DOHH2 (cell line): ENCODE data around the gene IFT122.
"Not testable (repeated sequence)": the region's sequence is repeated elsewhere in the genome, so short reads cannot be mapped to it uniquely, and the experiment has no call there.

Experiments
- H3F3A ChIP-seq: fragments of 200-600 bp; sonication (generic), shearing (Covaris generic); 2 replicates; pipeline ENCODE4 v1.6.0; 2016; ENCODE audit warnings: antibody characterized with exemption, mild to moderate bottlenecking; ENCODE audit not compliant: control insufficient read depth, insufficient read depth
- H3K27ac ChIP-seq: fragments of 200-600 bp; sonication (generic); 2 replicates; pipeline ENCODE4 v1.5.1; 2014; ENCODE audit warnings: low read depth, mild to moderate bottlenecking, low read length, moderate library complexity
- H3K27me3 ChIP-seq: fragments of 200-600 bp; sonication (generic); 2 replicates; pipeline ENCODE4 v1.6.1; 2014; ENCODE audit warnings: mild to moderate bottlenecking, low read length, mixed read lengths; ENCODE audit not compliant: control insufficient read depth
- H3K36me3 ChIP-seq: fragments of 200-600 bp; sonication (generic); 2 replicates; pipeline ENCODE4 v1.6.1; 2014; ENCODE audit warnings: mild to moderate bottlenecking, low read length, moderate library complexity, mixed read lengths; ENCODE audit not compliant: control insufficient read depth
- H3K4me1 ChIP-seq: fragments of 200-600 bp; sonication (generic); 2 replicates; pipeline ENCODE4 v1.6.1; 2014; ENCODE audit warnings: mild to moderate bottlenecking, low read length, mixed read lengths; ENCODE audit not compliant: control insufficient read depth
- H3K4me2 ChIP-seq: fragments of 200-600 bp; sonication (generic); 2 replicates; pipeline ENCODE4 v1.6.0; 2014; ENCODE audit warnings: mild to moderate bottlenecking, low read length, moderate library complexity
- H3K4me3 ChIP-seq: fragments of 200-600 bp; sonication (generic); 2 replicates; pipeline ENCODE4 v1.5.1; 2014; ENCODE audit warnings: mild to moderate bottlenecking, low read length, mixed read lengths
- H3K79me2 ChIP-seq: fragments of 200-600 bp; sonication (generic); 2 replicates; pipeline ENCODE4 v1.6.1; 2014; ENCODE audit warnings: mild to moderate bottlenecking, low read length, mixed read lengths; ENCODE audit not compliant: control insufficient read depth
- H3K9me2 ChIP-seq: fragments of 200-600 bp; sonication (generic); replicated peaks from 2 replicates; pipeline ENCODE4 v1.6.1; 2014; ENCODE audit warnings: mild to moderate bottlenecking, low read length, mixed read lengths; ENCODE audit not compliant: control insufficient read depth
- H3K9me3 ChIP-seq: fragments of 200-600 bp; sonication (generic); 2 replicates; pipeline ENCODE4 v1.6.1; 2014; ENCODE audit warnings: antibody characterized with exemption, low read length, mixed read lengths; ENCODE audit not compliant: control insufficient read depth, insufficient read depth
- H4K20me1 ChIP-seq: fragments of 200-600 bp; sonication (generic); 2 replicates; pipeline ENCODE4 v1.6.0; 2014; ENCODE audit warnings: low read depth, mild to moderate bottlenecking, antibody characterized with exemption, low read length, moderate library complexity; ENCODE audit not compliant: control insufficient read depth, insufficient read depth
- EZH2phosphoT487 ChIP-seq: fragments of 200-600 bp; sonication (generic); IDR thresholded peaks from 2 replicates; pipeline ENCODE4 v1.6.1; 2017; ENCODE audit warnings: borderline replicate concordance, mild to moderate bottlenecking, antibody characterized with exemption, low read length, moderate library complexity, mixed read lengths
- TF ChIP-seq, protein P1 (sequence below): fragments of 200-600 bp; sonication (generic); IDR thresholded peaks from one replicate; pipeline ENCODE4 v1.5.1; 2014; ENCODE audit warnings: antibody characterized with exemption, mild to moderate bottlenecking, low read depth, low read length; ENCODE audit not compliant: poor library complexity, severe bottlenecking

The IFT122 gene

DNA sequence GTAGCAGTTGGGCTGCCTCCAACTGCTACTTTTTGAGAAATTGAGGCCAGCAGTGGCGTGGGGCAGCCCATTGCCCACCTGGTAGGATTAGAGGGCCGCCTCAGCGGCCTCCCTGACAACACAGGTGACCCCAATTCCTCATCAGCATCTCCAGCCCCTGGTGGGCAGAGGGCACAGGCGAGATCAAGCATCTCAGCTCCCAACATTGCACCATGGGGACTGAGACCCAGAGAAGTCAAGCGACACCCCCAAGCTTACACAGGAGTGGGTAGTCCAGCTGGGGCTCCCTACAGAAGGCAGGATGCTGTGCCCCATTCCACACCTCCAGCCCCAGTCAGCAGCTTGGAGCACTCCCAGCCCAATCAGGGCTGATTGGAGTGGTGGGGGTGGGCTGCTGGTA lies 102.7 kb downstream of the IFT122 start:
- Histone ChIP-seq H3K4me3 (no peak overlapping the region), H3K79me2 (no peaks in the 10 kb centered on the region), H3K9me2 (no peaks in the 10 kb centered on the region)

DNA sequence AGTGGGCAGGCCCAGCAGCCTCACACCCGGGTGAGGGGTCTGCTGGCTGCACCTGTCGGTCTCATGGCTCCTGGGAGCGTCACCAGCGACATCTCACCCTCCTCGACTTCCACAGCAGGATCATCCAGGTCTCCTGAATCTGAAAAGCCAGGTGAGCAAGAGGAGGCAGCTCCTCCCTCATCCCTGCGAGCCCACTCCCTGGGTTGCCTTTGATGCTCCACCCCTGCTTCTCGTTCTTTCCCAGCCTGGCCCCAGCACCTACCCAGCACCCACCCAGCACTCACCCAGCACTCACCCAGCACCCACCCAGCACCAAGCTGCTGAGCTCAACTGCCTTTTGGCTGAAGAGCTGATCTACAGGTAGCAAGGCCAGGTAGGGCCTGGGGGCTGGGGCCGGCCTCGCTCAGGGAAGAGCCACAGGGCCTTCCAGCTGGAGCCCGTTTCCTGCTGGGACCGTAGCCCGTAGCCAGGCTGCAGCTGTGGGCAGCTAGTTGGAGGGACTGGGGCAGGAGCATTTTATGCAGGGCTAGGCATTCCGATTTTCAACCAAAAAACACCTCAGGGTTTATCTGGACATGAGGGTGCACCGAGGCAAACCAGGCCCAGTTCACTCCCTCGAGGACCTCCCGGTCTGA lies 103.2 kb downstream of the IFT122 start, which contains the start of gene H1-8:
H1-8 (plus strand) TSS at position 20 of the 635 bp plus-strand sequence; CDS start at position 64, 44 bp downstream.
- no peaks in the 10 kb centered on the region for H3K79me2 ChIP-seq
- H3K4me2 ChIP-seq: no peak within 1 kb of the TSS
- H3K27me3 ChIP-seq: no peaks in the 10 kb centered on the region
- TF ChIP-seq EZH2phosphoT487: no peak
- TF ChIP-seq, protein P1, sequence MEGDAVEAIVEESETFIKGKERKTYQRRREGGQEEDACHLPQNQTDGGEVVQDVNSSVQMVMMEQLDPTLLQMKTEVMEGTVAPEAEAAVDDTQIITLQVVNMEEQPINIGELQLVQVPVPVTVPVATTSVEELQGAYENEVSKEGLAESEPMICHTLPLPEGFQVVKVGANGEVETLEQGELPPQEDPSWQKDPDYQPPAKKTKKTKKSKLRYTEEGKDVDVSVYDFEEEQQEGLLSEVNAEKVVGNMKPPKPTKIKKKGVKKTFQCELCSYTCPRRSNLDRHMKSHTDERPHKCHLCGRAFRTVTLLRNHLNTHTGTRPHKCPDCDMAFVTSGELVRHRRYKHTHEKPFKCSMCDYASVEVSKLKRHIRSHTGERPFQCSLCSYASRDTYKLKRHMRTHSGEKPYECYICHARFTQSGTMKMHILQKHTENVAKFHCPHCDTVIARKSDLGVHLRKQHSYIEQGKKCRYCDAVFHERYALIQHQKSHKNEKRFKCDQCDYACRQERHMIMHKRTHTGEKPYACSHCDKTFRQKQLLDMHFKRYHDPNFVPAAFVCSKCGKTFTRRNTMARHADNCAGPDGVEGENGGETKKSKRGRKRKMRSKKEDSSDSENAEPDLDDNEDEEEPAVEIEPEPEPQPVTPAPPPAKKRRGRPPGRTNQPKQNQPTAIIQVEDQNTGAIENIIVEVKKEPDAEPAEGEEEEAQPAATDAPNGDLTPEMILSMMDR: no peak
- H3K36me3 ChIP-seq: no peaks in the 10 kb centered on the region
- H3K9me2 ChIP-seq: no peaks in the 10 kb centered on the region
- no peaks in the 10 kb centered on the region for H4K20me1 ChIP-seq
- H3K4me1 ChIP-seq: no peaks in the 10 kb centered on the region
- no peak within 1 kb of the TSS for H3K27ac ChIP-seq
- H3K4me3 ChIP-seq: no peak within 1 kb of the TSS
- H3K9me3 ChIP-seq: no peaks in the 10 kb centered on the region
- H3F3A ChIP-seq: no peaks in the 10 kb centered on the region

More for the DNA sequence above, 102.7 kb downstream of the IFT122 start:
- TF ChIP-seq EZH2phosphoT487: no peak
- TF ChIP-seq, protein P1: no peak
- Histone ChIP-seq H3K4me1 (no peaks in the 10 kb centered on the region), H3K36me3 (no peaks in the 10 kb centered on the region), H3K9me3 (no peaks in the 10 kb centered on the region), H3K27me3 (peaks cover 4% of the 10 kb centered on the region; the same call in 1 of the 2 replicates), H3K4me2 (no peak overlapping the region), H3F3A (no peaks in the 10 kb centered on the region), H3K27ac (no peak overlapping the region), H4K20me1 (no peaks in the 10 kb centered on the region)

DNA sequence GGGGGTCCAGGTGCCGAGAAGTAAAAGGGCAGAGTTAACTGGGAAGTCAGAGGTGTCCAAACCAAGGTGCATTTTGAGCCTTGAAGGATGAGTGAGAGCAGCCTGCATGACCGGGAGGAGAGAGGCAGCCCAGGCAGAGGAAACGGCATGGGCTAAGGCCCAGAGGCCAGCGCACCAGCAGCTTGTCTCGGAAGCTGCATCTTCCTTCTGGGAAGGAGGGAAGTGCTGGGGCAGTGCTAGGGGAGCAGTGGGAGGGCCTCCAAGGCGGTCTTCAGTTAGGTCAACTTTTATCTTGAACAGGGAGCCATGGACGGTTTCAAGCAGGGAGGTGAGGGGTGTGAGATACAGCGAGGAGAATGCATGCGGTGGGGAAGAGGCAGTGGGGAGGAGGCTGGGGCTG lies 104.0 kb downstream of the IFT122 start:
- Histone ChIP-seq H3K4me1 (no peaks in the 10 kb centered on the region), H3K79me2 (no peaks in the 10 kb centered on the region), H3K4me2 (no peak overlapping the region), H4K20me1 (no peaks in the 10 kb centered on the region), H3K36me3 (no peaks in the 10 kb centered on the region), H3K27me3 (no peaks in the 10 kb centered on the region), H3F3A (no peaks in the 10 kb centered on the region), H3K27ac (no peak overlapping the region), H3K9me3 (no peaks in the 10 kb centered on the region), H3K4me3 (no peak overlapping the region), H3K9me2 (no peaks in the 10 kb centered on the region)
- TF ChIP-seq, protein P1: no peak
- TF ChIP-seq EZH2phosphoT487: no peak

DNA sequence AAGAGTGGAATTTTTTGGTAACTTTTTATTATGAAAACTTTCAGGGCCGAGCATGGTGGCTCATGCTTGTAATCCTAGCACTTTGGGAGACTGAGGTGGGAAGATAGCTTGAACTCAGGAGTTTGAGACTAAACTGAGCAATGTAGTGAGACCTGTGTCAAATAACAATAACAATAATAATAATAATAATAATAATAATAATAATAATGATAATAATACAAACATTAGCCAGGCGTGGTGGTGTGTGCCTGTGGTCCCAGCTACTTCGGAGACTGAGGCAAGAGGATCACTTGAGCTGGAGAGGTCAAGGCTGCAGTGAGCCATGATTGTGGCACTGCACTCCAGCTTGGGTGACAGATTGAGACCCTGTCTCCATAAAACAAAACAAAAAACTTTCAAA lies 105.9 kb downstream of the IFT122 start:
- not testable (repeated sequence) for H3K9me3 ChIP-seq, H3K27ac ChIP-seq, H3F3A ChIP-seq, H3K4me3 ChIP-seq, H3K36me3 ChIP-seq, H3K79me2 ChIP-seq, H3K4me2 ChIP-seq, H3K27me3 ChIP-seq, H3K4me1 ChIP-seq, H4K20me1 ChIP-seq, H3K9me2 ChIP-seq
